Endodermal cell (in vitro differentiated cells): ENCODE data around the gene GSTM5. TPM values are rescaled to one million over a fixed set of nuclear protein-coding genes. Genes with fewer than 3 reads are reported as not detected.

Experiments
- DNase-seq: peaks from one replicate; pipeline ENCODE4 v3.0.0-alpha.2; 2017
- H3K27ac ChIP-seq: 2 replicates; pipeline ENCODE4 v1.5.1; 2013; ENCODE audit warnings: mild to moderate bottlenecking, low read depth, low read length, moderate library complexity
- H3K27me3 ChIP-seq: 2 replicates; pipeline ENCODE4 v1.6.1; 2013; ENCODE audit warnings: mild to moderate bottlenecking, low read length, moderate library complexity; ENCODE audit not compliant: insufficient read depth, control insufficient read depth, poor library complexity, severe bottlenecking
- H3K36me3 ChIP-seq: 2 replicates; pipeline ENCODE4 v1.7.0; 2013; ENCODE audit warnings: mild to moderate bottlenecking, low read length, moderate library complexity; ENCODE audit not compliant: control insufficient read depth, insufficient read depth
- H3K4me1 ChIP-seq: one replicate; pipeline ENCODE4 v1.7.0; 2013; ENCODE audit warnings: low read length; ENCODE audit not compliant: control insufficient read depth, insufficient read depth
- H3K4me3 ChIP-seq: 2 replicates; pipeline ENCODE4 v1.5.1; 2013; ENCODE audit warnings: mild to moderate bottlenecking, low read length, moderate library complexity
- H3K9ac ChIP-seq: 2 replicates; pipeline ENCODE4 v1.6.1; 2013; ENCODE audit warnings: mild to moderate bottlenecking, low read length, moderate library complexity; ENCODE audit not compliant: poor library complexity, severe bottlenecking; ENCODE audit errors: extremely low read depth
- H3K9me3 ChIP-seq: 2 replicates; pipeline ENCODE4 v1.6.1; 2013; ENCODE audit warnings: mild to moderate bottlenecking, low read length, moderate library complexity; ENCODE audit not compliant: control insufficient read depth
- H3K27ac Mint-ChIP-seq: 2 replicates; pipeline ENCODE4 v1.8.0; 2020; ENCODE audit warnings: mixed read lengths
- H3K27me3 Mint-ChIP-seq: 2 replicates; pipeline ENCODE4 v1.8.0; 2021; ENCODE audit warnings: mild to moderate bottlenecking, mixed read lengths; ENCODE audit not compliant: insufficient read depth
- H3K36me3 Mint-ChIP-seq: 2 replicates; pipeline ENCODE4 v1.8.0; 2020; ENCODE audit warnings: low read depth, mixed read lengths
- H3K4me1 Mint-ChIP-seq: 2 replicates; pipeline ENCODE4 v1.8.0; 2020; ENCODE audit warnings: mixed read lengths
- H3K4me3 Mint-ChIP-seq: 2 replicates; pipeline ENCODE4 v1.8.0; 2020; ENCODE audit warnings: mild to moderate bottlenecking, moderate library complexity, mixed read lengths
- H3K9me3 Mint-ChIP-seq: 2 replicates; pipeline ENCODE4 v1.8.0; 2020; ENCODE audit warnings: mild to moderate bottlenecking, mixed read lengths
- WGBS, 2 experiments: methylation state at CpG; one replicate each; pipeline versions ENCODE4 v1.1.5 to v1.1.7; 2013; ENCODE audit warnings: missing lambda C conversion rate in 2 of 2, mixed read lengths in 1 of 2; ENCODE audit not compliant: insufficient coverage in 1 of 2, insufficient read length in 1 of 2; 5-methylcytosine and 5-hydroxymethylcytosine counted together
- total RNA-seq, 2 donors: library from RNA; stranded (reverse); fragmentation: NEBNext Ultra II Directional in 1 of 2; extraction: Animal tissue kit (Norgen Biotek cat#: 25700) in 1 of 2; gene quantifications; 2 replicates in 1 of 2; 3 replicates in 1 of 2; pipeline ENCODE4 v1.2.1, GENCODE V29; 2021
- TF ChIP-seq, protein P1 (sequence below): fragments of 200-600 bp; sonication (generic); conservative IDR thresholded peaks from 2 replicates; pipeline ENCODE4 v1.5.0; 2021; ENCODE audit warnings: antibody characterized with exemption, mild to moderate bottlenecking

GSTM5 gene
- total RNA-seq, 2 donors from 2014 or later, result 0.13 to 0.70 TPM

- Histone ChIP-seq H3K9ac (no peak overlapping the region), H3K9me3 (peaks cover 20% of the 10 kb centered on the region), H3K27ac (no peak overlapping the region), H3K4me3 (no peak overlapping the region), H3K36me3 (no peaks in the 10 kb centered on the region), H3K27me3 (no peaks in the 10 kb centered on the region), H3K4me1 (no peaks in the 10 kb centered on the region)
- Mint-ChIP-seq H3K4me1 (peaks cover 3% of the 10 kb centered on the region), H3K36me3 (peaks cover 5% of the 10 kb centered on the region), H3K27me3 (peaks cover 2% of the 10 kb centered on the region), H3K27ac (no peak overlapping the region), H3K9me3 (peaks cover 22% of the 10 kb centered on the region), H3K4me3 (no peak overlapping the region)
- WGBS, 2 experiments, result 60 to 89% methylated on average over 1 of the region's 1 CpG
- DNase-seq, result no peak
- TF ChIP-seq, protein P1, sequence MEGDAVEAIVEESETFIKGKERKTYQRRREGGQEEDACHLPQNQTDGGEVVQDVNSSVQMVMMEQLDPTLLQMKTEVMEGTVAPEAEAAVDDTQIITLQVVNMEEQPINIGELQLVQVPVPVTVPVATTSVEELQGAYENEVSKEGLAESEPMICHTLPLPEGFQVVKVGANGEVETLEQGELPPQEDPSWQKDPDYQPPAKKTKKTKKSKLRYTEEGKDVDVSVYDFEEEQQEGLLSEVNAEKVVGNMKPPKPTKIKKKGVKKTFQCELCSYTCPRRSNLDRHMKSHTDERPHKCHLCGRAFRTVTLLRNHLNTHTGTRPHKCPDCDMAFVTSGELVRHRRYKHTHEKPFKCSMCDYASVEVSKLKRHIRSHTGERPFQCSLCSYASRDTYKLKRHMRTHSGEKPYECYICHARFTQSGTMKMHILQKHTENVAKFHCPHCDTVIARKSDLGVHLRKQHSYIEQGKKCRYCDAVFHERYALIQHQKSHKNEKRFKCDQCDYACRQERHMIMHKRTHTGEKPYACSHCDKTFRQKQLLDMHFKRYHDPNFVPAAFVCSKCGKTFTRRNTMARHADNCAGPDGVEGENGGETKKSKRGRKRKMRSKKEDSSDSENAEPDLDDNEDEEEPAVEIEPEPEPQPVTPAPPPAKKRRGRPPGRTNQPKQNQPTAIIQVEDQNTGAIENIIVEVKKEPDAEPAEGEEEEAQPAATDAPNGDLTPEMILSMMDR, result no peak
Measured at GRCh38 chr1:109726007-109726406, 14.0 kb downstream of the GSTM5 start.

GRCh38 chr1:109726728-109727373 is 14.8 kb downstream of the GSTM5 start:
- no peak overlapping the region for H3K27ac ChIP-seq
- Mint-ChIP-seq H3K4me1 (peaks cover 3% of the 10 kb centered on the region), H3K27me3 (peaks cover 4% of the 10 kb centered on the region), H3K4me3 (no peak overlapping the region), H3K27ac (no peak overlapping the region), H3K36me3 (peaks cover 5% of the 10 kb centered on the region), H3K9me3 (peaks cover 26% of the 10 kb centered on the region)
- no peak for DNase-seq
- H3K4me1 ChIP-seq, result no peaks in the 10 kb centered on the region
- H3K4me3 ChIP-seq, result no peak overlapping the region
- TF ChIP-seq, protein P1, result no peak
- H3K36me3 ChIP-seq, result no peaks in the 10 kb centered on the region
- peaks cover 16% of the 10 kb centered on the region for H3K9me3 ChIP-seq
- H3K9ac ChIP-seq, result no peak overlapping the region
- H3K27me3 ChIP-seq, result no peaks in the 10 kb centered on the region
- WGBS, 2 experiments, result 92 to 95% methylated on average over 11 to 12 of the region's 12 CpGs

DNA sequence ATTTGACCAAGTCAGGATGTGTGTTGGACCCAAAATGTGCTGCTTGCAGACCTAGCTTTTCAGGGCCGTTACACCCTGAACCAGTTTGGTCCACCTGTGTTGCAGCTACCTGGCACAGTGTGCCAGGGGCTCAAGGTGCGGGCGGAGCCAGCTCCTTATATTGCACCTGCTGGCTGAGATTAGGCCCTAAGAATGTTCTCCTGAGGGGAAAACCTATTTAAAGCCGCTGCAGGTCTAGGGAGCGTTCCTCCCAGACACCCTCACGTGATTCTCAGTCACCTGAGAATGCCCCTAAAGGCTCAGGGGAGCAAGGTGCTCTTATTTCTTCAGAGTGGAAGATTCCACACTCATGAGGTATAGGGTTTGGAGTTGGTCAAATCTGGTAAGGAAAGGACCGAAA is 16.8 kb downstream of the GSTM5 start:
- Mint-ChIP-seq H3K27ac (no peak overlapping the region), H3K27me3 (peaks cover 7% of the 10 kb centered on the region), H3K9me3 (peaks cover 29% of the 10 kb centered on the region), H3K4me1 (peaks cover 4% of the 10 kb centered on the region), H3K4me3 (no peak overlapping the region), H3K36me3 (peaks cover 5% of the 10 kb centered on the region)
- no peak overlapping the region for H3K4me3 ChIP-seq
- H3K27ac ChIP-seq, result no peak overlapping the region
- no peaks in the 10 kb centered on the region for H3K27me3 ChIP-seq
- 89 to 96% methylated on average over 5 to 6 of the region's 7 CpGs for WGBS, 2 experiments
- no peak overlapping the region for H3K9ac ChIP-seq
- H3K9me3 ChIP-seq, result peaks cover 13% of the 10 kb centered on the region
- TF ChIP-seq, protein P1, result no peak
- no peaks in the 10 kb centered on the region for H3K36me3 ChIP-seq
- H3K4me1 ChIP-seq, result no peaks in the 10 kb centered on the region
- DNase-seq, result no peak
